Lower leg skin (tissue), 3 donors: Measurements from ENCODE around the gene UNC5C.

ENCODE experiments used
- CTCF ChIP-seq, 3 donors: fragments of 450-650 bp; IDR thresholded peaks; one replicate each; pipeline ENCODE4 v1.5.1; 2016; ENCODE audit warnings: antibody characterized with exemption in 3 of 3, mild to moderate bottlenecking in 3 of 3, moderate library complexity in 2 of 3
- POLR2A ChIP-seq, 2 donors: fragments of 450-650 bp; IDR thresholded peaks; one replicate each; pipeline ENCODE4 v1.6.1; 2016 to 2017; ENCODE audit warnings: antibody characterized with exemption in 2 of 2, mild to moderate bottlenecking in 1 of 2, moderate library complexity in 1 of 2

- TF ChIP-seq CTCF (IDR thresholded peaks at IDR 0.05) (no peak), POLR2A (IDR thresholded peaks at IDR 0.05) (no peak)
Measured at GRCh38 chr4:95122001-95122400, 426.8 kb downstream of the UNC5C start.
